Thymus (tissue), 11 donors: ENCODE data around the gene WBP1. TPM values are rescaled to one million over a fixed set of nuclear protein-coding genes. Genes with fewer than 3 reads are reported as not detected.
"Not testable (repeated sequence)": the region's sequence is repeated elsewhere in the genome, so short reads cannot be mapped to it uniquely, and the experiment has no call there.

Source experiments
- DNase-seq, 9 donors: peaks; one replicate each; pipeline ENCODE4 v3.0.0-alpha.2; 2013; ENCODE audit warnings: low spot score in 9 of 9, low read depth in 6 of 9, missing footprints in 1 of 9
- H3K27ac ChIP-seq, 2 donors: one replicate each; pipeline ENCODE4 v1.5.1; 2013; ENCODE audit warnings: control low read depth in 1 of 2, low read depth in 1 of 2, low read length in 1 of 2, mild to moderate bottlenecking in 1 of 2, moderate library complexity in 1 of 2
- H3K27me3 ChIP-seq, 2 donors: one replicate each; pipeline ENCODE4 v1.5.1; 2013; ENCODE audit warnings: low read length in 1 of 2; ENCODE audit not compliant: control insufficient read depth in 2 of 2, insufficient read depth in 1 of 2
- H3K36me3 ChIP-seq, 2 donors: one replicate each; pipeline ENCODE4 v1.5.1; 2013; ENCODE audit warnings: low read length in 1 of 2, mild to moderate bottlenecking in 1 of 2, moderate library complexity in 1 of 2; ENCODE audit not compliant: control insufficient read depth in 2 of 2, insufficient read depth in 2 of 2
- H3K4me1 ChIP-seq, 2 donors: one replicate each; pipeline ENCODE4 v1.5.1; 2013; ENCODE audit warnings: low read length in 2 of 2; ENCODE audit not compliant: control insufficient read depth in 2 of 2, insufficient read depth in 2 of 2
- H3K4me3 ChIP-seq, 2 donors: one replicate each; pipeline ENCODE4 v1.5.1; 2013; ENCODE audit warnings: low read length in 2 of 2, control low read depth in 1 of 2, mild to moderate bottlenecking in 1 of 2
- H3K9me3 ChIP-seq, 2 donors: one replicate each; pipeline ENCODE4 v1.5.1; 2013; ENCODE audit warnings: low read length in 1 of 2, mild to moderate bottlenecking in 1 of 2; ENCODE audit not compliant: control insufficient read depth in 2 of 2, insufficient read depth in 1 of 2
- WGBS: extraction: QIAGEN DNeasy Blood & Tissue Kit; methylation state at CpG from one replicate; pipeline ENCODE4 v1.1.7; 2013; 5-methylcytosine and 5-hydroxymethylcytosine counted together
- polyA plus RNA-seq: library from polyadenylated mRNA; stranded (reverse); fragments of 200-250 nt; gene quantifications from one replicate; pipeline ENCODE4 v1.2.3, GENCODE V29; 2013
- total RNA-seq: library from RNA; stranded (reverse); fragments of 120-200 nt; gene quantifications from one replicate; pipeline ENCODE4 v1.2.4, GENCODE V29; 2013
- donor health status: healthy.

The WBP1 gene
- total and polyA plus RNA-seq, 2 donors: 56.4 to 114 TPM

- no peaks in the 10 kb centered on the region for H3K9me3 ChIP-seq
- peak within 1 kb of the TSS; percentile 91 to 95 for H3K27ac ChIP-seq
- no peaks in the 10 kb centered on the region for H3K27me3 ChIP-seq
- peak; percentile 89 to 98 (median 94) for DNase-seq
- WGBS: 1% methylated on average over 50 of the region's 50 CpGs
- H3K4me3 ChIP-seq: peak within 1 kb of the TSS; percentile 96 to 98
- H3K36me3 ChIP-seq: peaks cover 15 to 26% of the 10 kb centered on the region in 2 donors
- H3K4me1 ChIP-seq: peaks cover 19 to 28% of the 10 kb centered on the region in 2 donors
These were observed 24.8 kb downstream of the WBP1 start, which contains the start of the genes CCDC142 and TTC31 for GRCh38 chr2:74482801-74483674. CCDC142 (minus strand) TSS chr2:74482998; CDS start chr2:74482837, 161 bp downstream. TTC31 (plus strand) TSS chr2:74483081; CDS start chr2:74483096, 15 bp downstream.

DNA sequence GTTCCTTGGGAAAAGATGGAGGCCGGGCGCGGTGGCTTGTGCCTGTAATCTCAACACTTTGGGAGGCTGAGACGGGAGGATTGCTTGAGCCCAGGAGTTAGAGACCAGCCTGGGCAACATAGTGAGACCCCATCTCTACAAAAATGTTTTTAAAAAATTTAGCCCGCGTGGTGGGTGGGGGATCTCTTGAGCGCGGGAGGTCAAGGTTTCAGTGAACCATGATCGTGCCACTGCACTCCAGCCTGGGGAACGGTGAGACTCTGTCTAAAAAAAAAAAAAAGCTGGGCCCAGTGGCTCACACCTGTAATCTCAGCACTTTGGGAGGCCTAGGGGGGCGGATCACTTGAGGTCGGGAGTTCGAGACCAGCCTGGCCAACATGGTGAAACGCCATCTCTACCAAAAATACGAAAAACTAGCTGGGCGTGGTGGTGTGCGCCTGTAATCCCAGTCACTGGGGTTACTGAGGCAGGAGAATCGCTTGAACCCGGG, 25.5 kb downstream of the WBP1 start:
- Histone ChIP-seq H3K4me1 (peaks cover 19 to 28% of the 10 kb centered on the region in 2 donors), H3K4me3 (peak overlapping the region; percentile 96 to 98), H3K36me3 (peaks cover 15 to 27% of the 10 kb centered on the region in 2 donors)
- not testable (repeated sequence) for H3K9me3 ChIP-seq, H3K27me3 ChIP-seq, H3K27ac ChIP-seq, DNase-seq
- whole genome bisulfite sequencing: 90% methylated on average over 19 of the region's 19 CpGs

DNA sequence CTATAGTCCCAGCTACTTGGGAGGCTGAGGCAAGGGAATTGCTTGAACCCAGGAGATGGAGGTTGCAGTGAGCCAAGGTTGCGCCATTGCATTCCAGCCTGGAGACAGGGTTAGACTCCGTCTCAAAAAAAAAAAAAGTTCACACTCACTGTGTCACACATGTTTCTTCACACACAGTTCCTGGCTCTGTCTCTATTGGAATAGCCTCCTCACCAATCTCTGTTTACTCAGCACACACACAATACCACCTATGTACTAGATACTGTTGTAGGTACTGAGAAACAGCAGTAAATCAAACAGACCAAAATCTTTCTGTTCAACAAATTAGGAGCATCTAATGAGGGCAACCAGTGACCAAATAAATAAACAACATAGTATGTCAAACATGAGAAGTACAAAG, 27.9 kb downstream of the WBP1 start:
- Histone ChIP-seq H3K27me3 (no peaks in the 10 kb centered on the region), H3K4me3 (no peak overlapping the region), H3K9me3 (no peaks in the 10 kb centered on the region), H3K27ac (no peak overlapping the region), H3K36me3 (peaks cover 20 to 30% of the 10 kb centered on the region in 2 donors), H3K4me1 (peaks cover 13 to 21% of the 10 kb centered on the region in 2 donors)
- 99% methylated on average over 2 of the region's 2 CpGs for WGBS
- no peak for DNase-seq

DNA sequence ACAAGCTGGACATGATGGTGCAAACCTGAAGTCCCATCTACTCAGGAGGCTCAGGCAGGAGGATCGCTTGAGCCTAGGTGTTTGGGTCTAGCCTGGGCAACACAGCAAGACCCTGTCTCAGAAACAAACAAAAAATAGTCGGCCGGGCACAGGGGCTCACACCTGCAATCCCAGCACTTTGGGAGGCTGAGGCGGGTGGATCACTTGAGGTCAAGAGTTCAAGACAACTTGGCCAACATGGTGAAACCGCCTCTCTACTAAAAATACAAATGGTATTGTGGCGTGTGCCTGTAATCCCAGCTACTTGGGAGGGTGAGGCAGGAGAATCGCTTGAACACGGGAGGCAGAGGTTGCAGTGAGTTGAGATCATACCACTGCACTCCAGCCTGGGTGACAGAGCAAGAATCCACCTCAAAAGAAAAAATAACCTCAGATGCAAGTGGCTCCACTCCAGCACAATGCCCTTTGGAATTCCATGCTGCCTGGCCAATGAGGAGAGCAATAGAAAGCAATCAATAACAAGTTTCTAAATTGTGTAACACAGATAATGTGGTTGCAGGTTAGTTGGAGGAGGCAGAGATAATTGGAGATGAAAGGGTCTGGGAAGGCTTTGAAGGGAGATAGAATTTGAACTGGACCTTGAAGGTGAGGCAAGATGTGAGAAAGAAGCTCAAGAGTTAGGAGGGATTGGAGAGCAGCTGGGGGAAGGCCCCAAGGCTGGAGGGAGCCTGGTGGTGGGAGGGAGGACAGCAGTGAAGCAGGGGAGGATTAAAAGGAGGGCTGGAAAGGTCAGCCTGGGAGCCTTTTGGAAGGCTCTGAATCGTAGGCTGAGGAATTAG, 30.6 kb downstream of the WBP1 start:
- H3K4me1 ChIP-seq: peaks cover 0 to 3% of the 10 kb centered on the region in 2 donors
- H3K27me3 ChIP-seq: no peaks in the 10 kb centered on the region
- 98% methylated on average over 9 of the region's 9 CpGs for WGBS
- peaks cover 46 to 52% of the 10 kb centered on the region in 2 donors for H3K36me3 ChIP-seq
- no peaks in the 10 kb centered on the region for H3K9me3 ChIP-seq
- H3K27ac ChIP-seq: no peak overlapping the region
- DNase-seq: no peak
- H3K4me3 ChIP-seq: no peak overlapping the region

GRCh38 chr2:74489906-74490305, 31.7 kb downstream of the WBP1 start:
- H3K4me1 ChIP-seq: no peaks in the 10 kb centered on the region
- H3K27ac ChIP-seq: no peak overlapping the region
- H3K9me3 ChIP-seq: no peaks in the 10 kb centered on the region
- H3K4me3 ChIP-seq: no peak overlapping the region
- peaks cover 46 to 57% of the 10 kb centered on the region in 2 donors for H3K36me3 ChIP-seq
- DNase-seq: no peak
- WGBS: 99% methylated on average over 9 of the region's 9 CpGs
- H3K27me3 ChIP-seq: no peaks in the 10 kb centered on the region

GRCh38 chr2:74491648-74492544, 33.7 kb downstream of the WBP1 start:
- no peak overlapping the region for H3K4me3 ChIP-seq
- no peaks in the 10 kb centered on the region for H3K4me1 ChIP-seq
- H3K27me3 ChIP-seq: peaks cover 9 to 12% of the 10 kb centered on the region in 2 donors
- H3K27ac ChIP-seq: no peak overlapping the region
- 96% methylated on average over 12 of the region's 12 CpGs for WGBS
- peaks cover 42 to 50% of the 10 kb centered on the region in 2 donors for H3K36me3 ChIP-seq
- no peaks in the 10 kb centered on the region for H3K9me3 ChIP-seq
- DNase-seq: no peak

- peaks cover 25 to 28% of the 10 kb centered on the region in 2 donors for H3K27me3 ChIP-seq
- H3K9me3 ChIP-seq: peaks cover 0 to 5% of the 10 kb centered on the region in 2 donors
- no peak overlapping the region for H3K27ac ChIP-seq
- H3K4me3 ChIP-seq: no peak overlapping the region
- peaks cover 42 to 46% of the 10 kb centered on the region in 2 donors for H3K36me3 ChIP-seq
- WGBS: 93% methylated on average over 3 of the region's 3 CpGs
- peaks cover 10 to 13% of the 10 kb centered on the region in 2 donors for H3K4me1 ChIP-seq
- no peak for DNase-seq
These were observed 35.3 kb downstream of the WBP1 start for GRCh38 chr2:74493546-74493945.

DNA sequence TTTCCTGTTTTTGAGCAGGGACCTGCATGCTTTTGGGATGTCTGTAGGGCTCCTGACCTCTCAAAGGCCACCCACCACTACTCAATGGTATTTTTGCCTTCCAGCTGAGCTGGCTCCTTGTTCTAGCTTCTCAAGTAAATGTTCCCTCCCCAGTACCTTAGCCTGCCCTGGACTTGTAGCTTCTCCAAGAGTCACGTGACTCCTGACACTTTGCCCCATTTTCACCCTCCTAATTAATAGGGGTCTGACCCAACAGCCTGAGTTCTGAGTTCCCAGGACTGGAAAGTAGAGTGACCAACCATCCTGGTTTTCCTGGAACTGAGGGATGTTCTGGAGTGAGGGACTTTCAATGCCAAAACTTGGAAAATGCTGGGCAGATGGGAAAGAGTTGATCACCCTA, 37.2 kb downstream of the WBP1 start:
- H3K36me3 ChIP-seq: peaks cover 33 to 38% of the 10 kb centered on the region in 2 donors
- H3K4me1 ChIP-seq: peaks cover 12 to 28% of the 10 kb centered on the region in 2 donors
- H3K27ac ChIP-seq: no peak overlapping the region
- H3K27me3 ChIP-seq: peaks cover 44 to 47% of the 10 kb centered on the region in 2 donors
- no peak overlapping the region for H3K4me3 ChIP-seq
- 96% methylated on average over 1 of the region's 1 CpG for WGBS
- peaks cover 0 to 12% of the 10 kb centered on the region in 2 donors for H3K9me3 ChIP-seq
- no peak for DNase-seq
